ENCODE results near the gene DNAJA4.

The DNAJA4 gene

DNA sequence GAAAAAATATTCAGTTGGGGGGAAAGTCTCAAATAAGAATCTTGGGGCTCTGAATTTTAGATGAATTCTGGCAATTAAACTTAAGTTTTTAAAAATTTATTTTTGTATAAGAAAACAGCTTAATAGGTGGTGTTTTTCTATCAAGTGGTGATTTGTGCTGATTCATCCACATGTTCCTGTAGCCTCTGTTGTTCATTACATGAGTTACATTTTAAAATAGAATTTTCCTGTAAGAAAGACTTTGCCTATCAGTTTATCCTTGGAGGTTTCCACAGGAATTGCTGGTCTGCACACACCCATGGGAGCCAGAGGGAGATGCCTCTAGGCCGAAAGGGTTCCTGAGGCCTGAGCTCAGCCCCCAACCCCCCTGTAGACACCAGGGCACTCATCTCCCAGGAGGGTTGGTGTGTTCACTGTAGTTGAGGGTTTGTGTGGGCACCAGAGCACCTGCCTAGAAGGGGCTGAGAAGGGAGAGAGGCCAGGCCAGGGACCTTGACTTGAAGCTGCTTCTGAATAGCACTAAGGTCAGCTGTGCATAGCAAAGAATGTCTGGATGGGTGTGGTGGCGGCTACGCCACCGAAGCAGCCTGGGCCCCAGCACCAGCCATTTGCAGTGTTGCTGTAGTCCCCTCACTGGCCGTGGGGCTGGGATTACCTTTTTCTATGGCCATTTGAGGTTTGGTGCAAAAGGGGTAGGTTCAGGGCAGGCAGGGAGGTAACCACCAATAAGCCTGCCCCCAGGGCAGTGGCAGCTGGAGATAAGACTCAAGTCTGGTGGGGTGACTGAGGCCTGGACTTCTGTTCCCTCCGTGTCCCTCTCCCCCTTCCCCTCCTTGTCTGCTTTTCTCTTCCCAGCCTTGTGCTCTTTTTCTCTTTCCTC lies 11.9 kb downstream of the DNAJA4 start:
- DNase-seq (ENCODE audit: low read depth, low spot score) = no peak
- ChIA-PET POLR2A (no interaction called here), CTCF (interaction anchor here (0.9 to 2.4 kb wide), 5 partner anchors 11 to 163 kb away, joined by 3 to 7 read pairs (median 5); partner anchors contain the start of gene DNAJA4)
- no peak overlapping the region for H3K4me3 ChIP-seq (ENCODE audit: low read depth, low read length)
- TF ChIP-seq, protein P1, sequence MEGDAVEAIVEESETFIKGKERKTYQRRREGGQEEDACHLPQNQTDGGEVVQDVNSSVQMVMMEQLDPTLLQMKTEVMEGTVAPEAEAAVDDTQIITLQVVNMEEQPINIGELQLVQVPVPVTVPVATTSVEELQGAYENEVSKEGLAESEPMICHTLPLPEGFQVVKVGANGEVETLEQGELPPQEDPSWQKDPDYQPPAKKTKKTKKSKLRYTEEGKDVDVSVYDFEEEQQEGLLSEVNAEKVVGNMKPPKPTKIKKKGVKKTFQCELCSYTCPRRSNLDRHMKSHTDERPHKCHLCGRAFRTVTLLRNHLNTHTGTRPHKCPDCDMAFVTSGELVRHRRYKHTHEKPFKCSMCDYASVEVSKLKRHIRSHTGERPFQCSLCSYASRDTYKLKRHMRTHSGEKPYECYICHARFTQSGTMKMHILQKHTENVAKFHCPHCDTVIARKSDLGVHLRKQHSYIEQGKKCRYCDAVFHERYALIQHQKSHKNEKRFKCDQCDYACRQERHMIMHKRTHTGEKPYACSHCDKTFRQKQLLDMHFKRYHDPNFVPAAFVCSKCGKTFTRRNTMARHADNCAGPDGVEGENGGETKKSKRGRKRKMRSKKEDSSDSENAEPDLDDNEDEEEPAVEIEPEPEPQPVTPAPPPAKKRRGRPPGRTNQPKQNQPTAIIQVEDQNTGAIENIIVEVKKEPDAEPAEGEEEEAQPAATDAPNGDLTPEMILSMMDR (IDR thresholded peaks at IDR 0.05; ENCODE audit: insufficient read depth, low read length, missing control alignments) = no peak

DNA sequence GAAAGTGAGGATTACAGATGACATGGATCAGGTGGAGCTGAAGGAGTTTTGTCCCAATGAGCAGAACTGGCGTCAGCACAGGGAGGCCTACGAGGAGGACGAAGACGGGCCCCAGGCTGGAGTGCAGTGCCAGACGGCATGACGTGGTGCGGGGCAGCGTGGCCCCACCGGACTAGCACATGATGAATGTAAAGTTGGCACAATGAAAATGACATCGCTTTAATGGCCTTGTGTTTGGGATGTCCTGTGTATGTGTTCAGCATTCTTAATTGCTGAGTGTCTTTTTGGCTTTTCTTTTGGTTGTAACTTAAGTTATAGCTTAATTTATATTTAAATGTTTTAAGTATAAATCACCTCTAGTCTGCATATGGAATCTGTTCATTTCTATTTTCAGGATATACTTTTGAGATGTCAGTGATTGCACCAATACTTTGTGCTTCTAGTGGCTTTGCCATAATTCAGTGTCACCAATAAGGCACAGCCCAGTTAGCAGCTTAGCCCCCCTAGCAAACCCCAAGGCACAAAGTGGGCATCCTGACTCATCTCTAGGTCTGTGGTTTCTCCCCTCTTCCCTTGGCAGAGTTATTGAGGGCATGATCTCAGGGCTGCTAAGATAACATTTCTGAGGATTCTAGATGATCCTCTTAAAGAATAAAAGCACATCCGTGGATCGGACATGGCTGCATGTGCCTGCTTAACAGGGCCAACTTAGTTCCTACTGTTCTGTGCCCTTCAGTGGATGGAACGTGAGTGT lies 16.1 kb downstream of the DNAJA4 start:
- no peak overlapping the region for H3K4me3 ChIP-seq (ENCODE audit: low read depth, low read length)
- DNase-seq (ENCODE audit: low read depth, low spot score) = no peak
- TF ChIP-seq, protein P1 (IDR thresholded peaks at IDR 0.05; ENCODE audit: insufficient read depth, low read length, missing control alignments) = no peak
- CTCF ChIA-PET = interaction anchor here (1.0 to 2.5 kb wide), 4 partner anchors 15 to 150 kb away, joined by 3 to 6 read pairs (median 6); partner anchors contain the start of gene CIB2
- POLR2A ChIA-PET = interaction anchor here (1.3 kb wide), 1 partner anchor 22 kb away, joined by 4 read pairs; no protein-coding TSS in a partner anchor

DNA sequence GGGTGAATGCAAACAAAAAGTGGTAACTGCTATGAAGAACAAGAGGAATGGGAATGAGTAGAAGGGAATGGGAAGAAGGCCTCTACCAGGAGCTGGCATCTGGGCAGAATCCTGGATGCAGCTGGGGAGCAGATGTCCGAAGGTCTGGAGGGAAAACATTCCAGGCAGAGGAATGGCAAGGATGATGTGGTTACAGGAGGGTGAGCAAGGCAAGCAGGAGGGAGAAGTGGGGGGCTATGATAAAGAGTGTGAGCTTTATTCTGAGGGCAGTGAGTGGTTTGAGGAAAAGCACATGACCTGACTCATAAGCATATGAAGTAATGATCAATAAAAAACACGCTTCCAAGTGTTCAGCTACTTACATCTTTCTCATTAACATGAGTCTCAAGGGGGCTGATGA lies 18.0 kb downstream of the DNAJA4 start:
- POLR2A ChIA-PET = interaction anchor here (2.0 kb wide), 1 partner anchor 17 kb away, joined by 12 read pairs; the partner anchor contains the start of gene SKIC8
- TF ChIP-seq, protein P1 (IDR thresholded peaks at IDR 0.05; ENCODE audit: insufficient read depth, low read length, missing control alignments) = no peak
- no peak overlapping the region for H3K4me3 ChIP-seq (ENCODE audit: low read depth, low read length)
- CTCF ChIA-PET = interaction anchor here (1.2 to 2.5 kb wide), 7 partner anchors 9 to 152 kb away, joined by 3 to 6 read pairs (median 6); partner anchors contain the start of gene CIB2
- no peak for DNase-seq (ENCODE audit: low read depth, low spot score)

DNA sequence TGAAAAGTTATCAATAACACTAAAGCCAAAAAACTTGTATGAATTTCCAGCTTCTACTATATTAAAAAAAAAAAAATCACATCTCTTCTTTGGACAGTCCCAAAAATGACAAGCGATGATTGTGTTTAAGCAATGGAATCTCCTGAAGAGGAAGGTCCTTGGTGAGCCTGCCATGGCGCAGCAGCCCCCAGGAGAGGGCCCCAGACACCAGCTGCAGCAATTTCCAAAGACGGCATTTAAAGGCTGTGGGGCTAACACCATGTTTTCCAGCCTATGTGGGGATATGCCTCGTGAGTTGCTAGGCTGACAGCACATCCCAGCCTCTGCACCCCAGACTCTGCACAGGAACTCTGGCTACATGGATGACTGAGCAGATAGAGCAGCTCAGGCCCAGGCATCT lies 20.4 kb downstream of the DNAJA4 start:
- CTCF ChIA-PET = interaction anchor here (1.3 to 1.9 kb wide), 2 partner anchors 11 to 380 kb away, joined by 3 to 9 read pairs; no protein-coding TSS in a partner anchor
- POLR2A ChIA-PET = interaction anchor here (1.0 kb wide), 1 partner anchor 15 kb away, joined by 3 read pairs; the partner anchor contains the start of gene SKIC8
- no peak overlapping the region for H3K4me3 ChIP-seq (ENCODE audit: low read depth, low read length)
- TF ChIP-seq, protein P1 (IDR thresholded peaks at IDR 0.05; ENCODE audit: insufficient read depth, low read length, missing control alignments) = no peak
- no peak for DNase-seq (ENCODE audit: low read depth, low spot score)

DNA sequence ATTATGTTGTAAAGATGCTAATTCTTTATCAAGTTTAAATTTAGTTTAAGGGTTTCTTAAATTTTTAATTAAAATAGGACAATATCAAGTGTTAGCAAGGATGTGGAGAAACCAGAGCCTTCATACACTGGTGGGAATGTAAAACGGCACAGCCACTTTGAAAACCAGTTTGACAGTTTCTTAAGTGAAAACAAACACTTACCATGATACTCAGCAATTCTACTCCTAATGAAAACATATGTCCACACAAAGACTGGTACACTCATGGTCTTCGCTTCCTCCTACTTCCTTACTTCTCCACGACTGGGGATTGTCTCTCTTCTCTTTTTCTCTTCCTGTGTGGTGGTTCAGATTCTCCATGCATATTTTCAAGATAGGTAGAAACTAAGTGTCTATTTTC lies 25.9 kb downstream of the DNAJA4 start:
- ChIA-PET CTCF (interaction anchor here (1.2 kb wide), 1 partner anchor 128 kb away, joined by 4 read pairs; no protein-coding TSS in a partner anchor), POLR2A (no interaction called here)
- no peak overlapping the region for H3K4me3 ChIP-seq (ENCODE audit: low read depth, low read length)
- DNase-seq (ENCODE audit: low read depth, low spot score) = no peak
- TF ChIP-seq, protein P1 (IDR thresholded peaks at IDR 0.05; ENCODE audit: insufficient read depth, low read length, missing control alignments) = no peak
